Osteocyte (in vitro differentiated cells): ENCODE data around the gene TYRO3. TPM values are rescaled to one million over a fixed set of nuclear protein-coding genes. Genes with fewer than 3 reads are reported as not detected.

ENCODE experiments used
- DNase-seq: peaks from one replicate; pipeline ENCODE4 v3.0.0; 2021; ENCODE audit warnings: mixed read lengths; ENCODE audit not compliant: unreplicated experiment; ENCODE audit errors: extremely low spot score
- H3K27ac Mint-ChIP-seq: one replicate; pipeline ENCODE4 v1.8.0; 2021; ENCODE audit warnings: mild to moderate bottlenecking, mixed read lengths; ENCODE audit not compliant: unreplicated experiment
- H3K27me3 Mint-ChIP-seq: one replicate; pipeline ENCODE4 v1.8.0; 2021; ENCODE audit warnings: mixed read lengths; ENCODE audit not compliant: unreplicated experiment
- H3K36me3 Mint-ChIP-seq: one replicate; pipeline ENCODE4 v1.8.0; 2021; ENCODE audit warnings: mixed read lengths; ENCODE audit not compliant: unreplicated experiment
- H3K4me1 Mint-ChIP-seq: one replicate; pipeline ENCODE4 v1.8.0; 2021; ENCODE audit warnings: mixed read lengths; ENCODE audit not compliant: unreplicated experiment
- H3K4me3 Mint-ChIP-seq: one replicate; pipeline ENCODE4 v1.8.0; 2021; ENCODE audit warnings: mild to moderate bottlenecking, moderate library complexity, mixed read lengths; ENCODE audit not compliant: unreplicated experiment
- H3K9me3 Mint-ChIP-seq: one replicate; pipeline ENCODE4 v1.8.0; 2021; ENCODE audit warnings: mixed read lengths; ENCODE audit not compliant: unreplicated experiment
- long read RNA-seq: library from polyadenylated mRNA; unstranded; transcript quantifications from one replicate; pipeline ENCODE4 v2.0.0, GENCODE V29; 2021
- total RNA-seq: library from RNA; stranded (reverse); gene quantifications from 2 replicates; pipeline ENCODE4 v1.2.1, GENCODE V29; 2021
- TF ChIP-seq, protein P1 (sequence below): fragments of 200-600 bp; sonication (generic); IDR thresholded peaks from 2 replicates; pipeline ENCODE4 v1.5.0; 2021; ENCODE audit warnings: antibody characterized with exemption, mild to moderate bottlenecking, moderate library complexity

TYRO3 gene
- 8.1 and 8.3 TPM in 2 replicates for total RNA-seq
- long read RNA-seq, full-length matches to known transcripts = 2 of 4 reads
- long read RNA-seq, partial matches to known transcripts = 2 of 4 reads
- long read RNA-seq, other reads (novel, unspliced or antisense) = 0 of 4 reads

DNA sequence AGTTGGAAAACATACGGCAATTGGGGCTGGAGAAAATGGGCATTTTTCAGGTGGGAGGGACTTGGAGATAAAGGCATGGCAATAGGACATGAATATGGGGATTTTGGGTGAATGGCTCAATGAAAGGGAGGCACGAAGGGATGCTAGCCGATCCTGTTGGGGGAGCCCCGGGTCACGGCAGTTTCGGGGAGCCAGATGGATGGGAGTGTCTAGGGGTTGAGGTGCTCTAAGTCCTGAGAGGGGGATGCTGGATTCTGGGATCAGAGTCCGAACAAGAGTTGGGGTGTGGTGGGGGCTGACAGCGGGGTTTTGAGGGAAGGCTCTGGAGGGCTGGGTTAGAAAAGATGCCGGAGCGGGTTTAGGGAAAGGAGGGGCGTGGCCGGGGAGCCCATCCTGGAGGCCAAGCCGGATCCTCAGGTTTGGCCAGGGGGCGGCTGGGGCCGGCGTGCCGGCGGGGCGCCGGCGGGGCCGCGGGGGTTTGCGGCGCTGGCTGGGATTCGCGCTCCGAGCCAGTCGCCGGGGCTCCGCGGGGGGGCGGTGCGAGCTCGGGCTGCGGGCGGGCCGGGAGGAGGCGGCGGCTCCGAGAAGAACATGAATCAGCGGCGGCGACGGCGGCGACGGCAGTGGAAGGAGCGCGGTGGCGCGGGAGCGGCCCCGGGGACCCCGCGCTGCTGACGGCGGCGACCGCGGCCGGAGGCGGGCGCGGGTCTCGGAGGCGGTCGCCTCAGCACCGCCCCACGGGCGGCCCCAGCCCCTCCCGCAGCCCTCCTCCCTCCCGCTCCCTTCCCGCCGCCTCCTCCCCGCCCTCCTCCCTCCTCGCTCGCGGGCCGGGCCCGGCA lies at the start of gene TYRO3:
Gene TYRO3 (plus strand): TSS at position 813 of the 839 bp plus-strand sequence. CDS start 46 bp downstream, outside the sequence.
- Mint-ChIP-seq H3K36me3 (no peaks in the 10 kb centered on the region), H3K4me1 (peaks cover 27% of the 10 kb centered on the region), H3K27ac (peak within 1 kb of the TSS; percentile 65), H3K9me3 (no peaks in the 10 kb centered on the region), H3K4me3 (peak within 1 kb of the TSS; percentile 85), H3K27me3 (peaks cover 4% of the 10 kb centered on the region)
- no peak for DNase-seq
- TF ChIP-seq, protein P1, sequence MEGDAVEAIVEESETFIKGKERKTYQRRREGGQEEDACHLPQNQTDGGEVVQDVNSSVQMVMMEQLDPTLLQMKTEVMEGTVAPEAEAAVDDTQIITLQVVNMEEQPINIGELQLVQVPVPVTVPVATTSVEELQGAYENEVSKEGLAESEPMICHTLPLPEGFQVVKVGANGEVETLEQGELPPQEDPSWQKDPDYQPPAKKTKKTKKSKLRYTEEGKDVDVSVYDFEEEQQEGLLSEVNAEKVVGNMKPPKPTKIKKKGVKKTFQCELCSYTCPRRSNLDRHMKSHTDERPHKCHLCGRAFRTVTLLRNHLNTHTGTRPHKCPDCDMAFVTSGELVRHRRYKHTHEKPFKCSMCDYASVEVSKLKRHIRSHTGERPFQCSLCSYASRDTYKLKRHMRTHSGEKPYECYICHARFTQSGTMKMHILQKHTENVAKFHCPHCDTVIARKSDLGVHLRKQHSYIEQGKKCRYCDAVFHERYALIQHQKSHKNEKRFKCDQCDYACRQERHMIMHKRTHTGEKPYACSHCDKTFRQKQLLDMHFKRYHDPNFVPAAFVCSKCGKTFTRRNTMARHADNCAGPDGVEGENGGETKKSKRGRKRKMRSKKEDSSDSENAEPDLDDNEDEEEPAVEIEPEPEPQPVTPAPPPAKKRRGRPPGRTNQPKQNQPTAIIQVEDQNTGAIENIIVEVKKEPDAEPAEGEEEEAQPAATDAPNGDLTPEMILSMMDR = no peak

GRCh38 chr15:41510728-41511127 lies 48.3 kb upstream of the TYRO3 start:
- Mint-ChIP-seq H3K27ac (no peak overlapping the region), H3K9me3 (no peaks in the 10 kb centered on the region), H3K27me3 (peaks cover 31% of the 10 kb centered on the region), H3K4me3 (no peak overlapping the region), H3K4me1 (peaks cover 20% of the 10 kb centered on the region), H3K36me3 (no peaks in the 10 kb centered on the region)
- TF ChIP-seq, protein P1 = no peak
- DNase-seq = no peak

GRCh38 chr15:41511331-41511898 lies 47.6 kb upstream of the TYRO3 start:
- H3K36me3 Mint-ChIP-seq = no peaks in the 10 kb centered on the region
- H3K27ac Mint-ChIP-seq = no peak overlapping the region
- peaks cover 20% of the 10 kb centered on the region for H3K4me1 Mint-ChIP-seq
- no peaks in the 10 kb centered on the region for H3K9me3 Mint-ChIP-seq
- H3K4me3 Mint-ChIP-seq = no peak overlapping the region
- peaks cover 31% of the 10 kb centered on the region for H3K27me3 Mint-ChIP-seq
- TF ChIP-seq, protein P1 = no peak
- DNase-seq = no peak

- H3K27me3 Mint-ChIP-seq = peaks cover 31% of the 10 kb centered on the region
- TF ChIP-seq, protein P1 = no peak
- DNase-seq = no peak
- H3K9me3 Mint-ChIP-seq = no peaks in the 10 kb centered on the region
- H3K4me1 Mint-ChIP-seq = peaks cover 20% of the 10 kb centered on the region
- no peaks in the 10 kb centered on the region for H3K36me3 Mint-ChIP-seq
- H3K4me3 Mint-ChIP-seq = peak overlapping the region; percentile 72
- H3K27ac Mint-ChIP-seq = no peak overlapping the region
These were observed 47.1 kb upstream of the TYRO3 start for GRCh38 chr15:41511899-41512369.

DNA sequence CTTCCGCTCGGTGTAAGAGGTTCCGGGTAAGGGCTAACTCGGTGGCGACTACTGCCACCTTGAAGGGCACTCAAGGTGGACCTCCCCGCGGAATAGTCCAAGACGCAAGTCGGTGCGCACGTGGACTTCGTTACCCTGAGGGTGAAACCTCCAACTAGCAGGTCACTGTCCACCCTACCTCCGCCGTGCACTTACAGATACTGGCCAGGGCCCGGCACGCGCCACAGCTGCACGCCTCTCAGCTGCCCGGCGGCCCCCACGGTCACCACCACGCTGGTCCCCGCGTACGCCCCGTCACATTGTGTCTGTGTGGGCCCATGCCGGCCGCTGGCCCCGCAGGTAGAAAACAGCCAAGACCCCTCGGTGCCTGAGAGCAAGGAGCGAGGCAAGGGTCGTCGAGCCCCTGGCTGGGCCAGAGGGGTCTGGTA lies 46.5 kb upstream of the TYRO3 start:
- TF ChIP-seq, protein P1 = no peak
- H3K27me3 Mint-ChIP-seq = peaks cover 28% of the 10 kb centered on the region
- no peaks in the 10 kb centered on the region for H3K36me3 Mint-ChIP-seq
- H3K4me1 Mint-ChIP-seq = peaks cover 20% of the 10 kb centered on the region
- peak overlapping the region; percentile 72 for H3K4me3 Mint-ChIP-seq
- no peak overlapping the region for H3K27ac Mint-ChIP-seq
- no peak for DNase-seq
- H3K9me3 Mint-ChIP-seq = no peaks in the 10 kb centered on the region
